Spinal cord (tissue), 10 donors: ENCODE data around the gene COL6A1. TPM values are rescaled to one million over a fixed set of nuclear protein-coding genes. Genes with fewer than 3 reads are reported as not detected.
A peak's percentile ranks its signal among the peaks of the same experiment; 100 is the strongest.

Experiments
- DNase-seq, 6 donors: peaks; one replicate each; pipeline versions ENCODE4 v3.0.0 to v3.0.0-alpha.2; 2013 to 2015; ENCODE audit warnings: low spot score in 6 of 6, low read depth in 4 of 6
- H3K27ac ChIP-seq: one replicate; pipeline ENCODE4 v1.5.1; 2013; ENCODE audit warnings: low read depth, low read length, control low read depth
- H3K27me3 ChIP-seq: one replicate; pipeline ENCODE4 v1.6.1; 2013; ENCODE audit warnings: low read length; ENCODE audit not compliant: control insufficient read depth, insufficient read depth
- H3K36me3 ChIP-seq: one replicate; pipeline ENCODE4 v1.6.1; 2013; ENCODE audit warnings: low read length; ENCODE audit not compliant: control insufficient read depth, insufficient read depth
- H3K4me1 ChIP-seq: one replicate; pipeline ENCODE4 v1.6.1; 2013; ENCODE audit warnings: low read length; ENCODE audit not compliant: control insufficient read depth, insufficient read depth
- H3K4me3 ChIP-seq: one replicate; pipeline ENCODE4 v1.5.1; 2013; ENCODE audit warnings: low read depth, low read length, control low read depth
- H3K9me3 ChIP-seq: one replicate; pipeline ENCODE4 v1.6.1; 2013; ENCODE audit warnings: low read length; ENCODE audit not compliant: control insufficient read depth, insufficient read depth
- WGBS: methylation state at CpG from one replicate; pipeline ENCODE4 v1.1.5; 2013; ENCODE audit warnings: missing lambda C conversion rate; ENCODE audit not compliant: insufficient coverage; 5-methylcytosine and 5-hydroxymethylcytosine counted together
- polyA plus RNA-seq, 2 donors: library from polyadenylated mRNA; unstranded; fragments of 120-200 nt; gene quantifications; one replicate each; pipeline ENCODE4 v1.2.1, GENCODE V29; 2013; ENCODE audit not compliant: insufficient read length in 2 of 2
- total RNA-seq, 2 donors: library from RNA; depleted of rRNA in 1 of 2; stranded (reverse); fragments of 120-200 nt in 1 of 2; fragments of >200 nt in 1 of 2; gene quantifications; one replicate each; pipeline versions ENCODE4 v1.2.3 to v1.2.4, GENCODE V29; 2013 to 2014
- donor health status: healthy.

COL6A1 gene
- total and polyA plus RNA-seq, 4 donors: 156 to 316 (median 250) TPM

DNA sequence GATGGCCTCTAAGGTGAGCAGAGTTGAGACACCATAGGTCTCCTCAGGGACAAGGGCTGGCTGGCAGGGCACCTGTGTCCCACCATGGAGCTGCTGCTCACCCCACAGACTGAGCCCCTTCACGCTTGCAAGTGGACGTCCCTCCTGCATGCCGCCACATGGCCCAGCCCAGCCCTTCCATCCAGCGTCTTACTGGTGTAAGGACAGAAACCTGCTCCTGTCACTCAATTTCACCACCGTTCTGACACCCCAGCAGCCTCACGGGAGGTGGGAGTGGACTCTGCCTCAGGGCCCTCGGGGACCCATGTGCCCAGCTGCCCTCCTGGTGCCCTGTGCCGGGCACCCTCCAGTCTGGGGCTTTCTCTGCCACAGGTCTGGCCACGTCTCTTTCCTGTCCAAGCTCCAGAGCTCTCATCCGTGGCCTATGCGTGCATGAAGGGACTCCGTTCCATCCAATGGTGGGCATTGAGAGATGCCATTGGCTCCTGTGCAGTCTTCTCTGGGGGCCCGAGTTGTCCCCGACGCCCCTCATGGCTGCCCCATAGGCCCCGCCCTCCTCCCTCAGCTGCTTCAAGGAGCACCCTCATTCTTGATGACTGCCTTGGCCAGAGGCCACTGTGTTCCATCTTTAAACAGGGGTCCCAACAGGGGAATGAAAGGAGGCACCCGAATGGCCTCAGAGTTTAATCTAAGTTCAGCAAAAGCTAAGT, 42.6 kb upstream of the COL6A1 start:
- Histone ChIP-seq H3K4me3 (no peak overlapping the region), H3K27me3 (no peaks in the 10 kb centered on the region), H3K9me3 (peaks cover 14% of the 10 kb centered on the region), H3K36me3 (peaks cover 39% of the 10 kb centered on the region), H3K27ac (no peak overlapping the region), H3K4me1 (peaks cover 6% of the 10 kb centered on the region)
- WGBS: 94% methylated on average over 17 of the region's 17 CpGs
- DNase-seq: no peak

DNA sequence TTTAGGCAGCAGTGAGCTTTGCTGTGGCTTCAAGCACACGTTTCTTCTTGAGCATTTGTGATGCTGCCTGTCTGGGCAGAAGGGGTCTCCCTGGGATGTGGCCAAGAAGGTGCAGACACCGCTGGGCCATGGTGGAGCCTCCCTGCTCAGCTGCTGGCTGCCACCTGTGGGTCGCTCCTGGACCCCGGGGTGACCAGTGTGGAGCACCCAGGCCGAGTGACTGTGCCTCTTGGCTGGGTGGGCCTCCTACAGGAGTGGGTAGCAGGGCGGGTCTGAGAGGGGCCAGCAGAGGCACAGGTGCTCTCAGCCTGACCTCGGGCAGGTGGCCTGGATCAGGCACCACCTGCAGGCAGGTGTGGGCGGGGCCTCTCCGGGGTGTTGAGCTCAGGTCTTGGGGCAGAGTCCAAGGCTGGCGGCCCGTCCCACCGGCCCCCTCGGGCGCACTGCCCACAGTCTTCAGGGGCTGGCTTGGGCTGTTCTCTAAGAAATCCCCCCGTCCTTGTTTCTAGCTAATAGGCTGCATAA, 42.0 kb upstream of the COL6A1 start:
- no peak overlapping the region for H3K27ac ChIP-seq
- peaks cover 14% of the 10 kb centered on the region for H3K9me3 ChIP-seq
- peaks cover 37% of the 10 kb centered on the region for H3K36me3 ChIP-seq
- WGBS: 95% methylated on average over 15 of the region's 15 CpGs
- no peak overlapping the region for H3K4me3 ChIP-seq
- H3K27me3 ChIP-seq: no peaks in the 10 kb centered on the region
- DNase-seq: no peak
- peaks cover 6% of the 10 kb centered on the region for H3K4me1 ChIP-seq

DNA sequence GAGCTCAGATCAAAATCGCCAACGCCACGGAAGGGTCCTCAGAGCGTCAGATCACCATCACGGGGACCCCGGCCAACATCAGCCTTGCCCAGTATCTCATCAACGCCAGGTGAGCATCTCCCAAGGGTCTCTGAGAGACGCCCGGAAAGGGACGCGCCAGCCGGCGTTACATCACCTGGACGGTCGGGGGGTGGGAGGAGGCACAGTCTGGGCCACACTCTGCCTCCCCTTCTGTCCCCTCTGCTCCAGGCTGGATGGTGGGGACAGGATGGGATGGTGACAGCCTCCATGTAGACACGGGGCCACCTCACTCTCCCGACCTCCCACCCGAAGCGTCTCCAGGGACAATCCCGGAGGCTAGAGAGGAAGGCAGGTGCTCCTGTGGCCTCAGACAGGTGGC, 41.5 kb upstream of the COL6A1 start:
- DNase-seq: no peak
- H3K4me3 ChIP-seq: no peak overlapping the region
- 97% methylated on average over 14 of the region's 20 CpGs for WGBS

GRCh38 chr21:45940621-45941337, 40.8 kb upstream of the COL6A1 start:
- H3K36me3 ChIP-seq: peaks cover 38% of the 10 kb centered on the region
- WGBS: 84% methylated on average over 13 of the region's 23 CpGs

More for the DNA sequence above, 41.5 kb upstream of the COL6A1 start:
- no peak overlapping the region for H3K27ac ChIP-seq
- H3K4me1 ChIP-seq: peaks cover 6% of the 10 kb centered on the region
- H3K27me3 ChIP-seq: no peaks in the 10 kb centered on the region
- H3K36me3 ChIP-seq: peaks cover 36% of the 10 kb centered on the region
- H3K9me3 ChIP-seq: peaks cover 12% of the 10 kb centered on the region

DNA sequence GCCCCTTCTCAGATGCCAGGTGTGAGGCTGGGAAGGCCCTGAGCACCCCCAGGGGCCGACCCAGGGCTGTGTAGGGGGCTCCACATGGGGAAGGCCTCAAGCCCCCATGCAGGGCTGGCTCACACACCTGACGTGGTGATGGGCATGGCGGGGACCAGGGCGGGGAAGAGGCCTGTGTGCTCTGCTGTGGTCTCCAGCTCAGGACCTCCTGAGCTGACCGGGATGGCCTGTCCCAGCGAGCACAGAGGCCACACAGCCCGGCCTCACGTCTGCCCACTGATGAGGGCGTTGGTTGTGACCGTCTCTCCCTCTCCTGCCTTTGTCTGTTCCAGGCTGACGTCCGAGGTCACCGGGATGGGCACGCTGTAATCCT, 40.2 kb upstream of the COL6A1 start:
- WGBS: 88% methylated on average over 14 of the region's 14 CpGs
- Histone ChIP-seq H3K9me3 (peaks cover under 1% of the 10 kb centered on the region), H3K27ac (no peak overlapping the region)

More at GRCh38 chr21:45940621-45941337, 40.8 kb upstream of the COL6A1 start:
- no peak for DNase-seq
- H3K27ac ChIP-seq: no peak overlapping the region
- no peak overlapping the region for H3K4me3 ChIP-seq
- peaks cover 6% of the 10 kb centered on the region for H3K4me1 ChIP-seq
- H3K27me3 ChIP-seq: no peaks in the 10 kb centered on the region
- H3K9me3 ChIP-seq: peaks cover 6% of the 10 kb centered on the region

GRCh38 chr21:45941717-45942546, 39.6 kb upstream of the COL6A1 start:
- H3K4me3 ChIP-seq: no peak overlapping the region
- 79% methylated on average over 21 of the region's 32 CpGs for WGBS
- peak in 1 of 6 donors; percentile 72 for DNase-seq
- H3K27ac ChIP-seq: no peak overlapping the region
- H3K9me3 ChIP-seq: no peaks in the 10 kb centered on the region
- peaks cover 6% of the 10 kb centered on the region for H3K4me1 ChIP-seq
- H3K27me3 ChIP-seq: no peaks in the 10 kb centered on the region
- H3K36me3 ChIP-seq: peaks cover 38% of the 10 kb centered on the region

More for the DNA sequence above, 40.2 kb upstream of the COL6A1 start:
- no peak for DNase-seq
- no peak overlapping the region for H3K4me3 ChIP-seq
- H3K4me1 ChIP-seq: peaks cover 6% of the 10 kb centered on the region
- H3K36me3 ChIP-seq: peaks cover 38% of the 10 kb centered on the region
- H3K27me3 ChIP-seq: no peaks in the 10 kb centered on the region

- 88% methylated on average over 20 of the region's 20 CpGs for WGBS
- Histone ChIP-seq H3K27me3 (no peaks in the 10 kb centered on the region), H3K9me3 (no peaks in the 10 kb centered on the region), H3K4me3 (no peak overlapping the region), H3K36me3 (peaks cover 36% of the 10 kb centered on the region), H3K4me1 (peaks cover 6% of the 10 kb centered on the region), H3K27ac (no peak overlapping the region)
- DNase-seq: no peak
Observed at GRCh38 chr21:45942755-45943629, 38.6 kb upstream of the COL6A1 start.

DNA sequence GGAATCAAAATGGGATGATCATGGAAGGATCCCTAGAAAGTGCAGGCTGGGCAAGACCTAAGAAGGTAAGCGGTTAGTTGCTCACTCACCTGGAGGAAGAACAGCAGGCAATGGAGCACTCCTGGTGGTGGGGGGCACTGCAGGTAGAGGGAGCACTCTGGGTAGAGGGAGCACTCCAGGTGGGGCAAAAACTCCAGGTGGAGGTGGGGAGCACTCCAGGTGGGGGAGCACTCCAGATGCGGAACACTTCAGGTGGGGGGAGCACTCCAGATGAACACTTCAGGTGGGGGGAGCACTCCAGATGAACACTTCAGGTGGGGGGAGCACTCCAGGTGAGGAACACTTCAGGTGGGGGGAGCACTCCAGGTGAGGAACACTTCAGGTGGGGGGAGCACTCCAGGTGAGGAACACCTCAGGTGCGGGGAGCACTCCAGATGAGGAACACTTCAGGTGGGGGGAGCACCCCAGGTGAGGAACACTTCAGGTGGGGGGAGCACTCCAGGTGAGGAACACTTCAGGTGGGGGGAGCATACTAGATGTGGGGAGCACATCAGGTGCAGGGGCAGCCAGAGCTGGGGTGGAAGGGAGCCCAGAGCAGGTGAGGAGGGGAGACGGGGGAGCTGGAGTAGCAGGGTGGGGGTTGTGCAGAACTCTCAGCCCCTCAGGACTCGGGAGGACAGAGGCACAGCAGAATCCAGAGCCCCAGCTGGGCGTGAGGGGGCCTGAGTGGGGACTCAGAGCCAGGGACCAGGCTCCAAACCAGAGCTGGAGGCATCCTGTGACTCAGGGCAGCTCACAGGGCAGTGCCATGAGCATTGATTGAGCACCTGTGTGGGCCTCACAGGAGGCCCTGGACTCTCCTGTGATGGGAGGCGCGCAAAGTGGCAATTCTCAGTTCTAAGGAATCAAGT, 37.7 kb upstream of the COL6A1 start:
- no peaks in the 10 kb centered on the region for H3K9me3 ChIP-seq
- peaks cover 6% of the 10 kb centered on the region for H3K4me1 ChIP-seq
- H3K27ac ChIP-seq: no peak overlapping the region
- no peaks in the 10 kb centered on the region for H3K27me3 ChIP-seq
- H3K36me3 ChIP-seq: peaks cover 35% of the 10 kb centered on the region
- H3K4me3 ChIP-seq: no peak overlapping the region
- no peak for DNase-seq
- 87% methylated on average over 7 of the region's 8 CpGs for whole genome bisulfite sequencing
